OCI-LY3 (cell line): ENCODE results near the gene SH3GL2.

Source experiments
- H2AFZ ChIP-seq: fragments of 200-600, 300-600 bp; shearing (Covaris generic); 2 replicates; pipeline ENCODE4 v1.6.0; 2014; ENCODE audit warnings: antibody characterized with exemption, low read depth, low read length
- H3K27ac ChIP-seq: fragments of 200-600, 300-600 bp; sonication (generic); 2 replicates; pipeline ENCODE4 v1.5.1; 2014; ENCODE audit warnings: mild to moderate bottlenecking, low read length, moderate library complexity, mixed read lengths
- H3K27me3 ChIP-seq: fragments of 200-600, 300-600 bp; sonication (generic); 2 replicates; pipeline ENCODE4 v1.6.1; 2014; ENCODE audit warnings: low read depth, low read length, mixed read lengths
- H3K36me3 ChIP-seq: fragments of 200-600, 300-600 bp; sonication (generic); replicated peaks from 2 replicates; pipeline ENCODE3; 2014; ENCODE audit warnings: low read depth, low read length, mixed read lengths
- H3K4me1 ChIP-seq: fragments of 300-600, 200-600 bp; sonication (generic); 2 replicates; pipeline ENCODE4 v1.6.1; 2014; ENCODE audit warnings: low read length, mixed read lengths
- H3K4me2 ChIP-seq: fragments of 200-600, 300-600 bp; sonication (generic); 2 replicates; pipeline ENCODE4 v1.6.1; 2014; ENCODE audit warnings: low read length, mixed read lengths
- H3K4me3 ChIP-seq: fragments of 300-600, 200-600 bp; sonication (generic); 2 replicates; pipeline ENCODE4 v1.5.1; 2014; ENCODE audit warnings: antibody characterized with exemption, mild to moderate bottlenecking, low read length, moderate library complexity
- H3K79me2 ChIP-seq: fragments of 300-600, 200-600 bp; shearing (Covaris generic); 2 replicates; pipeline ENCODE4 v1.6.1; 2014; ENCODE audit warnings: mild to moderate bottlenecking, low read length, mixed read lengths
- H3K9ac ChIP-seq: fragments of 300-600, 200-600 bp; shearing (Covaris generic); 2 replicates; pipeline ENCODE4 v1.6.0; 2014; ENCODE audit warnings: mild to moderate bottlenecking, low read length, moderate library complexity
- H3K9me3 ChIP-seq: fragments of 200-600, 300-600 bp; shearing (Covaris generic); 2 replicates; pipeline ENCODE4 v1.6.1; 2014; ENCODE audit warnings: low read length, mixed read lengths; ENCODE audit not compliant: insufficient read depth
- H4K20me1 ChIP-seq: fragments of 200-600, 300-600 bp; sonication (generic); 2 replicates; pipeline ENCODE4 v1.6.1; 2016; ENCODE audit warnings: low read length, mixed read lengths; ENCODE audit not compliant: insufficient read depth
- EZH2phosphoT487 ChIP-seq: fragments of 200-600 bp; shearing (Covaris generic); IDR thresholded peaks from 2 replicates; pipeline ENCODE4 v1.6.1; 2018; ENCODE audit warnings: antibody characterized with exemption, mixed run types, low read depth
- TF ChIP-seq, protein P1 (sequence below): fragments of 200-600, 300-600 bp; sonication (generic); IDR thresholded peaks from 2 replicates; pipeline ENCODE4 v1.5.1; 2014; ENCODE audit warnings: antibody characterized with exemption, low read length, low read depth

The SH3GL2 gene

GRCh38 chr9:17635115-17635890 lies 56.4 kb downstream of the SH3GL2 start:
- no peak overlapping the region for H3K9ac ChIP-seq
- no peaks in the 10 kb centered on the region for H4K20me1 ChIP-seq
- no peak overlapping the region for H3K4me3 ChIP-seq
- H3K4me2 ChIP-seq: no peak overlapping the region
- no peaks in the 10 kb centered on the region for H3K9me3 ChIP-seq
- no peak for TF ChIP-seq EZH2phosphoT487
- TF ChIP-seq, protein P1, sequence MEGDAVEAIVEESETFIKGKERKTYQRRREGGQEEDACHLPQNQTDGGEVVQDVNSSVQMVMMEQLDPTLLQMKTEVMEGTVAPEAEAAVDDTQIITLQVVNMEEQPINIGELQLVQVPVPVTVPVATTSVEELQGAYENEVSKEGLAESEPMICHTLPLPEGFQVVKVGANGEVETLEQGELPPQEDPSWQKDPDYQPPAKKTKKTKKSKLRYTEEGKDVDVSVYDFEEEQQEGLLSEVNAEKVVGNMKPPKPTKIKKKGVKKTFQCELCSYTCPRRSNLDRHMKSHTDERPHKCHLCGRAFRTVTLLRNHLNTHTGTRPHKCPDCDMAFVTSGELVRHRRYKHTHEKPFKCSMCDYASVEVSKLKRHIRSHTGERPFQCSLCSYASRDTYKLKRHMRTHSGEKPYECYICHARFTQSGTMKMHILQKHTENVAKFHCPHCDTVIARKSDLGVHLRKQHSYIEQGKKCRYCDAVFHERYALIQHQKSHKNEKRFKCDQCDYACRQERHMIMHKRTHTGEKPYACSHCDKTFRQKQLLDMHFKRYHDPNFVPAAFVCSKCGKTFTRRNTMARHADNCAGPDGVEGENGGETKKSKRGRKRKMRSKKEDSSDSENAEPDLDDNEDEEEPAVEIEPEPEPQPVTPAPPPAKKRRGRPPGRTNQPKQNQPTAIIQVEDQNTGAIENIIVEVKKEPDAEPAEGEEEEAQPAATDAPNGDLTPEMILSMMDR: no peak
- H3K79me2 ChIP-seq: no peaks in the 10 kb centered on the region
- no peaks in the 10 kb centered on the region for H3K27me3 ChIP-seq
- H3K27ac ChIP-seq: no peak overlapping the region
- H3K4me1 ChIP-seq: no peaks in the 10 kb centered on the region
- no peak overlapping the region for H2AFZ ChIP-seq
- H3K36me3 ChIP-seq: no peaks in the 10 kb centered on the region

GRCh38 chr9:17636349-17636748 lies 57.5 kb downstream of the SH3GL2 start:
- Histone ChIP-seq H3K4me1 (no peaks in the 10 kb centered on the region), H2AFZ (no peak overlapping the region), H3K79me2 (no peaks in the 10 kb centered on the region), H3K36me3 (no peaks in the 10 kb centered on the region), H3K4me2 (no peak overlapping the region), H3K27me3 (no peaks in the 10 kb centered on the region), H3K9me3 (no peaks in the 10 kb centered on the region), H3K4me3 (no peak overlapping the region), H3K27ac (no peak overlapping the region), H4K20me1 (no peaks in the 10 kb centered on the region), H3K9ac (no peak overlapping the region)
- no peak for TF ChIP-seq EZH2phosphoT487
- TF ChIP-seq, protein P1: no peak

- no peak overlapping the region for H3K27ac ChIP-seq
- H3K4me2 ChIP-seq: no peak overlapping the region
- H3K9ac ChIP-seq: no peak overlapping the region
These were observed 58.0 kb downstream of the SH3GL2 start for GRCh38 chr9:17636821-17637220.

DNA sequence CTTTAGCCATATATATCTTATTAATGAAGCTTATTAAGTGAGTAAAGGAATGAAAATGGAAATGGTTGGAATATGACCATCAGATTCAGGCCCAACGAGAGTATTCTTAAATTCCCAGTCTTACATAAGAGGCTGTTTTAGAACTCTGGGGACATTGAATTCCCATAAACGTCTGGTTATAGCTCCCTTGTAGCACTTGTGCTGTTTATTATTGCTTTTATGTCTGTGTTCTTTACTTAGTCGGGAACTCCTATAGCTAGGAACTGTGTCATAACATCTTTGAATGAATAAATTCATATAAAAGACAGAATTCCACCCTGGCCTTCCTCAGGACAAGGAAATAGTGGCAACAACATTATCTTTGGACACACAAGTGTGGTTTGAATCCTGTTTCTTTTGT lies 58.4 kb downstream of the SH3GL2 start:
- H3K9me3 ChIP-seq: no peaks in the 10 kb centered on the region
- H3K4me2 ChIP-seq: no peak overlapping the region
- no peaks in the 10 kb centered on the region for H3K79me2 ChIP-seq
- H3K36me3 ChIP-seq: no peaks in the 10 kb centered on the region
- no peaks in the 10 kb centered on the region for H4K20me1 ChIP-seq
- H3K27me3 ChIP-seq: no peaks in the 10 kb centered on the region
- TF ChIP-seq, protein P1: no peak
- TF ChIP-seq EZH2phosphoT487: no peak
- no peak overlapping the region for H3K27ac ChIP-seq
- no peak overlapping the region for H2AFZ ChIP-seq
- no peak overlapping the region for H3K4me3 ChIP-seq
- no peak overlapping the region for H3K9ac ChIP-seq
- H3K4me1 ChIP-seq: no peaks in the 10 kb centered on the region

More at GRCh38 chr9:17636821-17637220, 58.0 kb downstream of the SH3GL2 start:
- H4K20me1 ChIP-seq: no peaks in the 10 kb centered on the region
- no peak overlapping the region for H3K4me3 ChIP-seq
- TF ChIP-seq, protein P1: no peak
- no peak for TF ChIP-seq EZH2phosphoT487
- H2AFZ ChIP-seq: no peak overlapping the region
- no peaks in the 10 kb centered on the region for H3K36me3 ChIP-seq
- no peaks in the 10 kb centered on the region for H3K9me3 ChIP-seq
- no peaks in the 10 kb centered on the region for H3K27me3 ChIP-seq
- no peaks in the 10 kb centered on the region for H3K4me1 ChIP-seq
- H3K79me2 ChIP-seq: no peaks in the 10 kb centered on the region
